PC-3 (cell line): ENCODE data around the gene FILIP1L.

Experiments used
- EZH2phosphoT487 ChIP-seq: fragments of 300-600 bp; sonication (generic); IDR thresholded peaks from 2 replicates; pipeline ENCODE4 v1.6.1; 2018; ENCODE audit warnings: mild to moderate bottlenecking, antibody characterized with exemption, low read length, borderline replicate concordance
- TF ChIP-seq, protein P1 (sequence below): fragments of 300-600 bp; sonication (generic); conservative IDR thresholded peaks from 2 replicates; pipeline ENCODE4 v1.5.1; 2017; ENCODE audit warnings: antibody characterized with exemption, low read depth, mild to moderate bottlenecking, low read length

DNA sequence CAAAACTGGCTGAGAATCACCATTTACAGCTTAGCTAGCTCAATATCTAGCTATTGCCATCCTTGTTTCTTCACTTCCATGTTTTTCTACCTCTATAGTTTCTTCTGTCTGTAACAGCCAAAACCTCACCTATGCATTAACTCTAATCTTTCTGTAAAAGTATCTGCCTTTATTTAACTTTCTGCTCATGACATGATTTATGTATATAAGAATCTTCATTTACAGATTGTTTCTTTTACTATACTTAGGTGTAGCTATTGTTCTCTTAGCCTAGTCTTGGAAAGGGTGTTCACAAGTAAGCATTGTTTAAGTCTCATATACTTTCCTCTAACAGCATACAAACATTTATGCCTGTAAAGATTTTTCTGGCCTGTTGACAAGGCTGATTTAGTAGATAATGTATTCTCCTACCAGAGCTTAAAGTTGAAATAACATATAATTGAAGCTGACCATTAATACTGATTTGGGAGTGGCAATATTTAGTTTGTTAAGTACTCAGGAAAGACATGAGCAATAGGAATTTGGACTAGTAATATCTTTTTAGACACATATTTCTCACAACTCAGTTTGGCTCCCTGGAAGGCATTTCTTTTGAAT lies 9.4 kb downstream of the FILIP1L start:
- TF ChIP-seq EZH2phosphoT487 = no peak
- TF ChIP-seq, protein P1, sequence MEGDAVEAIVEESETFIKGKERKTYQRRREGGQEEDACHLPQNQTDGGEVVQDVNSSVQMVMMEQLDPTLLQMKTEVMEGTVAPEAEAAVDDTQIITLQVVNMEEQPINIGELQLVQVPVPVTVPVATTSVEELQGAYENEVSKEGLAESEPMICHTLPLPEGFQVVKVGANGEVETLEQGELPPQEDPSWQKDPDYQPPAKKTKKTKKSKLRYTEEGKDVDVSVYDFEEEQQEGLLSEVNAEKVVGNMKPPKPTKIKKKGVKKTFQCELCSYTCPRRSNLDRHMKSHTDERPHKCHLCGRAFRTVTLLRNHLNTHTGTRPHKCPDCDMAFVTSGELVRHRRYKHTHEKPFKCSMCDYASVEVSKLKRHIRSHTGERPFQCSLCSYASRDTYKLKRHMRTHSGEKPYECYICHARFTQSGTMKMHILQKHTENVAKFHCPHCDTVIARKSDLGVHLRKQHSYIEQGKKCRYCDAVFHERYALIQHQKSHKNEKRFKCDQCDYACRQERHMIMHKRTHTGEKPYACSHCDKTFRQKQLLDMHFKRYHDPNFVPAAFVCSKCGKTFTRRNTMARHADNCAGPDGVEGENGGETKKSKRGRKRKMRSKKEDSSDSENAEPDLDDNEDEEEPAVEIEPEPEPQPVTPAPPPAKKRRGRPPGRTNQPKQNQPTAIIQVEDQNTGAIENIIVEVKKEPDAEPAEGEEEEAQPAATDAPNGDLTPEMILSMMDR = no peak
